Calu3 (cell line): ENCODE data around the gene SPG7. TPM values are rescaled to one million over a fixed set of nuclear protein-coding genes. Genes with fewer than 3 reads are reported as not detected.

Experiments
- BruUV-seq: library from RNA; stranded (reverse); fragments of 400-500 nt; replicated peaks from 2 replicates; lab custom pipeline; 2021; lab: Mats Ljungman, UMichigan
- CTCF ChIA-PET: fragments of 300-600 bp; sonication (Branson Sonifier 250); formaldehyde crosslinking; loops from one replicate; lab custom pipeline; 2022; ENCODE audit warnings: antibody characterized with exemption; lab: Charles Lee
- DNase-seq: peaks from one replicate; pipeline ENCODE4 v3.0.0; 2022
- H3K27ac Mint-ChIP-seq: one replicate; pipeline ENCODE4 v1.8.0; 2022; ENCODE audit warnings: mixed read lengths; ENCODE audit not compliant: unreplicated experiment
- H3K27me3 Mint-ChIP-seq: one replicate; pipeline ENCODE4 v1.8.0; 2022; ENCODE audit warnings: mixed read lengths; ENCODE audit not compliant: unreplicated experiment
- H3K36me3 Mint-ChIP-seq: one replicate; pipeline ENCODE4 v1.8.0; 2022; ENCODE audit warnings: mild to moderate bottlenecking, moderate library complexity, mixed read lengths; ENCODE audit not compliant: insufficient read depth, unreplicated experiment
- H3K4me1 Mint-ChIP-seq: one replicate; pipeline ENCODE4 v1.8.0; 2022; ENCODE audit warnings: mild to moderate bottlenecking, low read depth, mixed read lengths; ENCODE audit not compliant: unreplicated experiment
- H3K4me3 Mint-ChIP-seq: one replicate; pipeline ENCODE4 v1.8.0; 2022; ENCODE audit warnings: mild to moderate bottlenecking, low read depth, moderate library complexity, mixed read lengths; ENCODE audit not compliant: unreplicated experiment
- H3K9me3 Mint-ChIP-seq: one replicate; pipeline ENCODE4 v1.8.0; 2022; ENCODE audit warnings: low read depth, mixed read lengths; ENCODE audit not compliant: unreplicated experiment
- CTCF ChIP-seq: fragments of 200-600 bp; IDR thresholded peaks from one replicate; pipeline ENCODE4 v1.8.0; 2022; ENCODE audit warnings: antibody characterized with exemption; ENCODE audit not compliant: unreplicated experiment
- intact Hi-C: fragments of 100-400 bp; cut with micrococcal nuclease; formaldehyde crosslinking; loops from one replicate; pipeline ENCODE4 v1.10.0; 2022; ENCODE audit not compliant: unreplicated experiment
- total RNA-seq: library from RNA; stranded (reverse); gene quantifications from 2 replicates; pipeline ENCODE4 v1.2.3, GENCODE V29; 2022

Gene SPG7
- total RNA-seq, 1 experiment from 2014 or later = 174 TPM

- no TSS peak for BruUV-seq
- peaks cover 72% of the 10 kb centered on the region for H3K36me3 Mint-ChIP-seq
- H3K27ac Mint-ChIP-seq = peak overlapping the region; percentile 94
- H3K4me3 Mint-ChIP-seq = peak overlapping the region; percentile 64
- peaks cover 30% of the 10 kb centered on the region for H3K4me1 Mint-ChIP-seq
- no peak for TF ChIP-seq CTCF
- intact Hi-C loops = loop anchor here (5.0 kb wide), 1 partner anchor 174 kb away; no protein-coding TSS in a partner anchor
- DNase-seq = peak; percentile 22
- CTCF ChIA-PET = interaction anchor here (1.0 to 1.3 kb wide), 3 partner anchors 12 to 191 kb away, joined by 3 to 8 read pairs (median 5); no protein-coding TSS in a partner anchor
- H3K9me3 Mint-ChIP-seq = no peaks in the 10 kb centered on the region
- H3K27me3 Mint-ChIP-seq = no peaks in the 10 kb centered on the region
These were observed 1.4 kb upstream of the SPG7 start for GRCh38 chr16:89506791-89507191.

- no peak for TF ChIP-seq CTCF
- Mint-ChIP-seq H3K27ac (peak overlapping the region; percentile 94), H3K27me3 (no peaks in the 10 kb centered on the region), H3K9me3 (no peaks in the 10 kb centered on the region), H3K4me1 (peaks cover 24% of the 10 kb centered on the region), H3K36me3 (peaks cover 71% of the 10 kb centered on the region), H3K4me3 (peak overlapping the region; percentile 64)
- CTCF ChIA-PET = interaction anchor here (1.0 to 2.5 kb wide), 5 partner anchors 12 to 191 kb away, joined by 3 to 8 read pairs (median 5); no protein-coding TSS in a partner anchor
- DNase-seq = no peak
- BruUV-seq = no TSS peak
- intact Hi-C loops = loop anchor here (5.0 kb wide), 1 partner anchor 175 kb away; no protein-coding TSS in a partner anchor
These were observed 879 bp upstream of the SPG7 start for GRCh38 chr16:89507214-89507833.

GRCh38 chr16:89510526-89510925 lies 2.3 kb downstream of the SPG7 start:
- no TSS peak for BruUV-seq
- no peaks in the 10 kb centered on the region for H3K27me3 Mint-ChIP-seq
- no peak for DNase-seq
- intact Hi-C loops = no loop called here
- no peak for TF ChIP-seq CTCF
- CTCF ChIA-PET = no interaction called here
- H3K4me1 Mint-ChIP-seq = peaks cover 12% of the 10 kb centered on the region
- no peaks in the 10 kb centered on the region for H3K9me3 Mint-ChIP-seq
- no peak overlapping the region for H3K27ac Mint-ChIP-seq
- H3K4me3 Mint-ChIP-seq = peak overlapping the region; percentile 64
- H3K36me3 Mint-ChIP-seq = peaks cover 71% of the 10 kb centered on the region

GRCh38 chr16:89511374-89511773 lies 3.2 kb downstream of the SPG7 start:
- CTCF ChIA-PET = interaction anchor here (0.9 kb wide), 1 partner anchor 179 kb away, joined by 3 read pairs; no protein-coding TSS in a partner anchor
- TF ChIP-seq CTCF = no peak
- no peak overlapping the region for H3K27ac Mint-ChIP-seq
- H3K27me3 Mint-ChIP-seq = no peaks in the 10 kb centered on the region
- BruUV-seq = no TSS peak
- H3K36me3 Mint-ChIP-seq = peaks cover 68% of the 10 kb centered on the region
- H3K4me1 Mint-ChIP-seq = peaks cover 3% of the 10 kb centered on the region
- no peak for DNase-seq
- H3K4me3 Mint-ChIP-seq = no peak overlapping the region
- intact Hi-C loops = no loop called here
- no peaks in the 10 kb centered on the region for H3K9me3 Mint-ChIP-seq
